Naive B cell (primary cell): Measurements from ENCODE around the gene SRGAP2C. TPM values are rescaled to one million over a fixed set of nuclear protein-coding genes. Genes with fewer than 3 reads are reported as not detected.
"Not testable (repeated sequence)": the region's sequence is repeated elsewhere in the genome, so short reads cannot be mapped to it uniquely, and the experiment has no call there.

Experiments
- ATAC-seq, 2 donors: fragments of 150-1000 bp; cut with Tn5 transposase; 2 replicates each; pipeline ENCODE4 v1.10.0; 2021; ENCODE audit warnings: low read depth in 2 of 2, mild to moderate bottlenecking in 2 of 2, moderate library complexity in 2 of 2
- DNase-seq: peaks from one replicate; pipeline ENCODE4 v3.0.0; 2022
- H3K27ac Mint-ChIP-seq, 6 donors: one replicate each; pipeline ENCODE4 v1.8.0; 2020 to 2022; ENCODE audit warnings: mild to moderate bottlenecking in 6 of 6, mixed read lengths in 6 of 6, moderate library complexity in 5 of 6, inconsistent platforms in 2 of 6
- H3K27me3 Mint-ChIP-seq, 3 donors: one replicate each; pipeline ENCODE4 v1.8.0; 2021 to 2022; ENCODE audit warnings: mixed read lengths in 3 of 3, mild to moderate bottlenecking in 1 of 3
- H3K36me3 Mint-ChIP-seq, 2 donors: one replicate each; pipeline ENCODE4 v1.8.0; 2020 to 2022; ENCODE audit warnings: mixed read lengths in 2 of 2, inconsistent platforms in 1 of 2, mild to moderate bottlenecking in 1 of 2
- H3K4me1 Mint-ChIP-seq, 3 donors: one replicate each; pipeline ENCODE4 v1.8.0; 2020 to 2022; ENCODE audit warnings: mixed read lengths in 3 of 3, inconsistent platforms in 1 of 3, mild to moderate bottlenecking in 1 of 3, moderate library complexity in 1 of 3
- H3K4me3 Mint-ChIP-seq, 8 donors: one replicate each; pipeline ENCODE4 v1.8.0; 2020 to 2022; ENCODE audit warnings: mild to moderate bottlenecking in 8 of 8, mixed read lengths in 8 of 8, moderate library complexity in 8 of 8, inconsistent platforms in 2 of 8
- H3K9me3 Mint-ChIP-seq, 7 donors: one replicate each; pipeline ENCODE4 v1.8.0; 2020 to 2022; ENCODE audit warnings: mixed read lengths in 7 of 7, mild to moderate bottlenecking in 5 of 7, inconsistent platforms in 2 of 7, moderate library complexity in 1 of 7
- polyA plus RNA-seq, 6 donors: library from polyadenylated mRNA; unstranded; fragments of 300-500 nt; fragmentation: Illumina TruSeq; gene quantifications; one replicate each; pipeline ENCODE4 v1.2.3, GENCODE V29; 2021; ENCODE audit warnings: low read depth in 6 of 6

SRGAP2C gene
- polyA plus RNA-seq, 6 donors from 2014 or later, result 1.3 to 2.7 (median 2.0) TPM

GRCh38 chr1:121165296-121165695, 19.5 kb upstream of the SRGAP2C start:
- not testable (repeated sequence) for H3K4me1 Mint-ChIP-seq, H3K36me3 Mint-ChIP-seq, DNase-seq, H3K4me3 Mint-ChIP-seq, H3K27ac Mint-ChIP-seq, H3K27me3 Mint-ChIP-seq, ATAC-seq, H3K9me3 Mint-ChIP-seq

DNA sequence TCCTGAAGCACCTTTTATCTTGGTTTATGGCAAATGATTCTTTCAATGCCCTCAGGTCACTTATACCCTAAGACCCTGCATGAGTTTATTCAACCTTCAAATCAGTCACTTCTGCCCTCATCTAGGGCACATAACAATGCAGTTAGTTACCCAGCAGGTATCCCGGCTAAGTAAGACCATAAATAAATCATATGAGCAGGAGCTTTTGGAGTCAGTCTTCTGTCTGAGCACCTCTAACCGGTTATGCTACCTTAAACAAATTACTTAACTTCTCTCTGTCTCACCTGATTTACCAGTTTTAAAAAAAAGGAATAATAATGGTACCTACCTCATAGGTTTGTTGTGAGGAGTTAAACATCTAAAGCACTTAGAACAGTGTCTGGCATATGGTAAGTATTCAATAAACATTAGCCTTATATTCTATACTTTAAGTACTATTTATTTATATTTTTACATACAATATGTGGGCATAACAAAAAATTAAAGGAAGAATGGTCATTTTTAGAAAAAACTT, 17.5 kb upstream of the SRGAP2C start:
- H3K27me3 Mint-ChIP-seq, ATAC-seq, H3K4me3 Mint-ChIP-seq, DNase-seq, H3K4me1 Mint-ChIP-seq, H3K36me3 Mint-ChIP-seq, H3K27ac Mint-ChIP-seq, H3K9me3 Mint-ChIP-seq: not testable (repeated sequence)

GRCh38 chr1:121168152-121168668, 16.6 kb upstream of the SRGAP2C start:
- not testable (repeated sequence) for H3K9me3 Mint-ChIP-seq, ATAC-seq, H3K36me3 Mint-ChIP-seq, H3K4me1 Mint-ChIP-seq, H3K4me3 Mint-ChIP-seq, H3K27ac Mint-ChIP-seq, DNase-seq, H3K27me3 Mint-ChIP-seq

- not testable (repeated sequence) for DNase-seq, H3K9me3 Mint-ChIP-seq, H3K27ac Mint-ChIP-seq, ATAC-seq, H3K27me3 Mint-ChIP-seq, H3K36me3 Mint-ChIP-seq, H3K4me1 Mint-ChIP-seq, H3K4me3 Mint-ChIP-seq
These were observed 8.1 kb upstream of the SRGAP2C start for GRCh38 chr1:121176649-121177048.

GRCh38 chr1:121178197-121178596, 6.6 kb upstream of the SRGAP2C start:
- ATAC-seq, DNase-seq, H3K27ac Mint-ChIP-seq, H3K27me3 Mint-ChIP-seq, H3K9me3 Mint-ChIP-seq, H3K4me1 Mint-ChIP-seq, H3K4me3 Mint-ChIP-seq, H3K36me3 Mint-ChIP-seq: not testable (repeated sequence)

- not testable (repeated sequence) for H3K27ac Mint-ChIP-seq, ATAC-seq, H3K9me3 Mint-ChIP-seq, H3K36me3 Mint-ChIP-seq, H3K27me3 Mint-ChIP-seq, H3K4me1 Mint-ChIP-seq
- peak; percentile 3 for DNase-seq
- H3K4me3 Mint-ChIP-seq, result peak overlapping the region in 3 of 8 donors; percentile 12 to 98 (median 59)
These were observed 908 bp upstream of the SRGAP2C start for GRCh38 chr1:121183867-121184266.

DNA sequence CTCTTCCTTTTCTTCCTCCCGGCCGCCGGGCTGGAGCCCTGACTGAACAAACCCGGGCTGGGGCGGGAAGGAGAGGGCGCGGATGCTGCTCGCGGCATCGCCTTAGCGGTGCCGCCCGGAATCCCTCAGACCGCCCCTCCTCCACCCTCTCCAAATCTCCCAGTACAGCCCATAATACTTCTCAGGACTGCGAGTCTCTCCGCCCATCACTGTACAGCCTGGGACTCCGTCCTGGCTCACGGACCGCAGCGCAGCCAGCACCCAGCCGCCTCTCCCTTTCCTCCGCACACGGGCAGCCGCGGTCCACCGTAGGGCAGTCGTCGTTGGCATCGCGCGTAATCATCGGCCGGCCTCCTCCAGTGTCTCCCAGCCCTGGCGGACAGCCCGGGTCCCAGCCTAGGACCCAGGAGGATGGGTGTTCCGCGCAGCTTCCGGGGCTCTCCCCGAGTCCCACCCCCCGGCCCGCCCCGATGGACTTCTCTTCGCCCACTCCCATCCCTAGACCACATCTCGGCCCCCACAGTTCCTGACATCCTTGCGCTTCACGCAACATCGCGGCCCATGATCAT, 449 bp downstream of the SRGAP2C start:
- Mint-ChIP-seq H3K27ac (peak overlapping the region in 2 of 6 donors; percentile 87 to 95), H3K4me3 (peak overlapping the region; percentile 84 to 98 (median 96))
- ATAC-seq, result peak in 1 of 2 donors; percentile 1
- H3K9me3 Mint-ChIP-seq, DNase-seq, H3K4me1 Mint-ChIP-seq, H3K36me3 Mint-ChIP-seq, H3K27me3 Mint-ChIP-seq: not testable (repeated sequence)

DNA sequence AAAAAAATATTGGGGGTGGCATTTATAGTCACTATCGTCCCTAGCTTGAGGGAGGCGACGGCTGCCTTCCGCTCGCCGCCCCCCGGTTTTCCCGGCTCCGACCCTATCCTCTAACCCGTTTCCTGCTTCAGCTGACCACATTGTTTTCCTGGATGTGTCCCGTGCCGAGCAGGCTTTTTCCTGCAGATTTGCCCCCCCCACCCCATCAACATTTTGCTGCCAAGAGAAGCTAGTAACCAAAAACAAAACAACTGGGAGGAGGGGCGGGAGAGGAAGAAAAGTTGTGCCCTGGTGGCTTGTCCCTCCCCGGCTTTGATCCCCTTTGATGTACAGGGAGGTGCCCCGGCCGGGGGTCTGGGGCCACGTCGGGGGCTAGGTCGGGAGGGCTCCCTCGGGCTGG, 1.4 kb downstream of the SRGAP2C start:
- ATAC-seq, H3K9me3 Mint-ChIP-seq, H3K36me3 Mint-ChIP-seq, DNase-seq, H3K27me3 Mint-ChIP-seq, H3K4me1 Mint-ChIP-seq: not testable (repeated sequence)
- Mint-ChIP-seq H3K4me3 (peak overlapping the region in 6 of 8 donors; percentile 69 to 93 (median 88)), H3K27ac (peak overlapping the region in 1 of 6 donors; percentile 65)

DNA sequence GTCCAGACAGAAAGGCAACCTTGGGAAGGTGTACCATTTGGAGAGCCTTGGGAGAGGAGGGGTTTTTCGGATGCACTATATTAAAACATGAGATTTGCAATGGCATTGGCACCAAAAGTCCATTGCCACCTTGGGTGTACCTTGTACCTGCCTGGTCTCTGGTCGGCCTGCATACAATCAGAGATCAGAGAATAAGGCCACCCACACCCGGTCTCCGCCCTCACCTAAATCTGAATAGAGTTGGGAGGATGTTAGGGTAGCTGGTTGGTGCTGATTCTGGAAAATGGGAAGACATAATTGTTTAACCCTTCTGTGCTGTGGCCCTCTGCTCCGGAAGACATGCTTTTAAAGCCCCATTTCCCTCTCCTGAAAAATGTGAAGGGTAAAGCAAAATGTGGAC, 3.1 kb downstream of the SRGAP2C start:
- not testable (repeated sequence) for H3K27me3 Mint-ChIP-seq, ATAC-seq, H3K9me3 Mint-ChIP-seq, H3K4me1 Mint-ChIP-seq, H3K36me3 Mint-ChIP-seq, DNase-seq
- H3K4me3 Mint-ChIP-seq, result peak overlapping the region in 3 of 8 donors; percentile 15 to 20 (median 18)
- peak overlapping the region in 1 of 6 donors; percentile 49 for H3K27ac Mint-ChIP-seq

DNA sequence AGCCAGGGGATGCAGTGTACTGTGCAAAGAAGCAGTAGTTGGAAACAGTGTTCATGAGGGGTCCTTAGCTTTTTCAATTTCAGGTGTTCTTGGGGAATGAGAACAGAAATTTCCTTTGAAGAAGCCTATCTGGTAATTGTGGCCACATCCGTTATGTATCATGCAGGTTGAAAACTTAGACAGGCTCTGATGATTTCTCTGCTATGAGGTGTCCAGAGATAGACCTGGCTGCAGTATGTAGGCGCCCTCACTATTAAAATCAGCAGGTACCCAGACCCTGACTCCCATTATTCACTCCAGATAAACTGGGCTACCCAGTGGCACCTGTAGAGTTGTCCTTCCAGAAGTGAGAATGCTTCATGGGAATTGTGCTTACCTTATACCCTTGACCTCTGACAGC, 7.7 kb downstream of the SRGAP2C start:
- not testable (repeated sequence) for DNase-seq, H3K27me3 Mint-ChIP-seq, ATAC-seq, H3K4me1 Mint-ChIP-seq, H3K4me3 Mint-ChIP-seq, H3K27ac Mint-ChIP-seq, H3K9me3 Mint-ChIP-seq, H3K36me3 Mint-ChIP-seq

DNA sequence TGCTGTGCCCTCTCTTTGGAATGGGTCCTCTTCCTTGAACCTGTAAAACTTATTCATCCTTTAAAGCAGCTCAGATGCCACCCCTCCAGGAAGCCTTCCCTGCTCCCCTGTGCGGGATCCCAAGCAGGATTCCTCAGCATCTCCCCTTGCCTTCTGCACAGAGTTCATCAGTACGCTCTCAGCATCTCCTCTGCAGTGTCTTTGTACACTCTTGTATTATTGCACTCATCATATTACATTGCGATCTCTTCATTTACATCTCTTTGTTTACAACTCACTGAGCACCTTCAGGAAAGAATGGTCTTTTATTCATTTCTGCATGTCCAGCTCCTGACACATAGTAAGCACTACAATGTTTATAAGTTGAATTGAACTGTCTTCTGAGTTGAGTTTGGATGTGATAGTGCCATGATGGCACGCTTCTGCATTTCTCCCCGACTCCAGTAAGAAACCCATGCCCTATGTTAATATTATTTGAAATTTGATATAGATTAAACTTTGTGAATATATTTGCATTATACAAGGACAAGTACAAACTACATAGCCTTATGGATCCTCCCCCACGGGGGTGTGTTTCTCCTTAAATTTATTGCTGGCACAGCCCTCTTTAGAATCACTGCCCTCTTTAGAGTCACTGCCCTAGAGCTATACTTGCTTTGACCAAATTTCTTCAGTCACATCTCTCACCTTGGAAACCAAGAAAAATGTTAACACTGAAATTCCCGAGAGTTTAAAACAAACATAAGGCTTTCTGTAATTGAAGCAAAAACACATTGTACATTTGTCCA, 12.5 kb downstream of the SRGAP2C start:
- not testable (repeated sequence) for H3K9me3 Mint-ChIP-seq, H3K36me3 Mint-ChIP-seq, H3K4me1 Mint-ChIP-seq, H3K4me3 Mint-ChIP-seq, H3K27me3 Mint-ChIP-seq, DNase-seq, ATAC-seq, H3K27ac Mint-ChIP-seq

GRCh38 chr1:121199763-121200162, 15.0 kb downstream of the SRGAP2C start:
- H3K4me1 Mint-ChIP-seq, H3K27me3 Mint-ChIP-seq, H3K4me3 Mint-ChIP-seq, DNase-seq, ATAC-seq, H3K27ac Mint-ChIP-seq, H3K9me3 Mint-ChIP-seq, H3K36me3 Mint-ChIP-seq: not testable (repeated sequence)

- H3K36me3 Mint-ChIP-seq, result not testable (repeated sequence)
These were observed 15.5 kb downstream of the SRGAP2C start for GRCh38 chr1:121200232-121200631.

More at GRCh38 chr1:121200232-121200631, 15.5 kb downstream of the SRGAP2C start:
- H3K27me3 Mint-ChIP-seq, H3K4me3 Mint-ChIP-seq, DNase-seq, H3K9me3 Mint-ChIP-seq, H3K4me1 Mint-ChIP-seq, H3K27ac Mint-ChIP-seq: not testable (repeated sequence)
- peak; percentile 73 to 75 for ATAC-seq
